ENCODE results near the gene ATP5MG.

GRCh38 chr11:118418766-118419165 lies 17.4 kb downstream of the ATP5MG start:
- TF ChIP-seq CTCF (conservative IDR thresholded peaks at IDR 0.05; ENCODE audit: low read length) = no peak
- no peak for TF ChIP-seq EZH2phosphoT487 (IDR thresholded peaks at IDR 0.05; ENCODE audit: borderline replicate concordance, low read depth, low read length)

All from OCI-LY7 (cell line).